Calu3 (cell line): Measurements from ENCODE around the gene RRP1. TPM values are rescaled to one million over a fixed set of nuclear protein-coding genes. Genes with fewer than 3 reads are reported as not detected.

Source experiments
- BruUV-seq: library from RNA; stranded (reverse); fragments of 400-500 nt; replicated peaks from 2 replicates; lab custom pipeline; 2021; lab: Mats Ljungman, UMichigan
- CTCF ChIA-PET: fragments of 300-600 bp; sonication (Branson Sonifier 250); formaldehyde crosslinking; loops from one replicate; lab custom pipeline; 2022; ENCODE audit warnings: antibody characterized with exemption; lab: Charles Lee
- DNase-seq: peaks from one replicate; pipeline ENCODE4 v3.0.0; 2022
- H3K27ac Mint-ChIP-seq: one replicate; pipeline ENCODE4 v1.8.0; 2022; ENCODE audit warnings: mixed read lengths; ENCODE audit not compliant: unreplicated experiment
- H3K27me3 Mint-ChIP-seq: one replicate; pipeline ENCODE4 v1.8.0; 2022; ENCODE audit warnings: mixed read lengths; ENCODE audit not compliant: unreplicated experiment
- H3K36me3 Mint-ChIP-seq: one replicate; pipeline ENCODE4 v1.8.0; 2022; ENCODE audit warnings: mild to moderate bottlenecking, moderate library complexity, mixed read lengths; ENCODE audit not compliant: insufficient read depth, unreplicated experiment
- H3K4me1 Mint-ChIP-seq: one replicate; pipeline ENCODE4 v1.8.0; 2022; ENCODE audit warnings: mild to moderate bottlenecking, low read depth, mixed read lengths; ENCODE audit not compliant: unreplicated experiment
- H3K4me3 Mint-ChIP-seq: one replicate; pipeline ENCODE4 v1.8.0; 2022; ENCODE audit warnings: mild to moderate bottlenecking, low read depth, moderate library complexity, mixed read lengths; ENCODE audit not compliant: unreplicated experiment
- H3K9me3 Mint-ChIP-seq: one replicate; pipeline ENCODE4 v1.8.0; 2022; ENCODE audit warnings: low read depth, mixed read lengths; ENCODE audit not compliant: unreplicated experiment
- CTCF ChIP-seq: fragments of 200-600 bp; IDR thresholded peaks from one replicate; pipeline ENCODE4 v1.8.0; 2022; ENCODE audit warnings: antibody characterized with exemption; ENCODE audit not compliant: unreplicated experiment
- intact Hi-C: fragments of 100-400 bp; cut with micrococcal nuclease; formaldehyde crosslinking; loops from one replicate; pipeline ENCODE4 v1.10.0; 2022; ENCODE audit not compliant: unreplicated experiment
- total RNA-seq: library from RNA; stranded (reverse); gene quantifications from 2 replicates; pipeline ENCODE4 v1.2.3, GENCODE V29; 2022

The RRP1 gene
- total RNA-seq, 1 experiment from 2014 or later: 37.2 TPM

DNA sequence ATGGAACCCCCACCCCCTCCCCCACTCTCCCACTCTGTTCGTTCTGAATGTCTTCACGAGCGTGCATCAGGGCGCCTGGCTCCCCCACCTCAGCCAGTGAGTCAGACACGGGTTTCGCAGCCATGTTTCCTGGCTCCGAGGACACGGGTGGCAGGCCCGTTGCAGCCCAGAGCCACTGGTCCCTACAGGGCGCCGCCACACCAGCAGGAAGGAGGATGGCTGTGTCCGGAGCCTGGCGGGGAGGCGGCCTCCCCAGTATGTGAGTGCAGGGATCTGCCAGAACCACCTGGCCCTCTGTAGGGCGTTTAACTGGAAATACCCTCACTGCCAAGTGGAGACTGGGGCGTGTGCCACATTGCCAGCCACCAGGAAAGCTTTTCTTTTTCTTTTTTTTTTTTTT, 31.8 kb upstream of the RRP1 start:
- no TSS peak for BruUV-seq
- Mint-ChIP-seq H3K27me3 (no peaks in the 10 kb centered on the region), H3K4me3 (no peak overlapping the region), H3K9me3 (no peaks in the 10 kb centered on the region), H3K36me3 (peaks cover 25% of the 10 kb centered on the region), H3K4me1 (no peaks in the 10 kb centered on the region), H3K27ac (no peak overlapping the region)
- DNase-seq: no peak
- CTCF ChIA-PET: interaction anchor here (1.2 kb wide), 1 partner anchor 25 kb away, joined by 3 read pairs; no protein-coding TSS in a partner anchor
- no peak for TF ChIP-seq CTCF
- intact Hi-C loops: no loop called here

- TSS peak; percentile 15 for BruUV-seq
- CTCF ChIA-PET: interaction anchor here (0.6 kb wide), 1 partner anchor 11 kb away, joined by 3 read pairs; no protein-coding TSS in a partner anchor
- no peaks in the 10 kb centered on the region for H3K27me3 Mint-ChIP-seq
- no peak for TF ChIP-seq CTCF
- H3K27ac Mint-ChIP-seq: no peak overlapping the region
- intact Hi-C loops: no loop called here
- no peaks in the 10 kb centered on the region for H3K4me1 Mint-ChIP-seq
- no peaks in the 10 kb centered on the region for H3K9me3 Mint-ChIP-seq
- no peak for DNase-seq
- H3K4me3 Mint-ChIP-seq: no peak overlapping the region
- peaks cover 30% of the 10 kb centered on the region for H3K36me3 Mint-ChIP-seq
These were observed 31.2 kb upstream of the RRP1 start for GRCh38 chr21:43758111-43758641.

GRCh38 chr21:43758811-43759210, 30.6 kb upstream of the RRP1 start:
- TF ChIP-seq CTCF: no peak
- no TSS peak for BruUV-seq
- no peak for DNase-seq
- Mint-ChIP-seq H3K27ac (no peak overlapping the region), H3K9me3 (no peaks in the 10 kb centered on the region), H3K4me1 (no peaks in the 10 kb centered on the region), H3K36me3 (peaks cover 31% of the 10 kb centered on the region), H3K4me3 (no peak overlapping the region), H3K27me3 (no peaks in the 10 kb centered on the region)
- intact Hi-C loops: no loop called here
- CTCF ChIA-PET: interaction anchor here (0.6 kb wide), 1 partner anchor 10 kb away, joined by 4 read pairs; no protein-coding TSS in a partner anchor

- TF ChIP-seq CTCF: no peak
- Mint-ChIP-seq H3K27ac (no peak overlapping the region), H3K4me3 (no peak overlapping the region), H3K36me3 (peaks cover 24% of the 10 kb centered on the region), H3K4me1 (no peaks in the 10 kb centered on the region), H3K9me3 (no peaks in the 10 kb centered on the region), H3K27me3 (no peaks in the 10 kb centered on the region)
- no TSS peak for BruUV-seq
- CTCF ChIA-PET: no interaction called here
- intact Hi-C loops: no loop called here
- DNase-seq: no peak
These were observed 29.7 kb upstream of the RRP1 start for GRCh38 chr21:43759651-43760050.
